Parathyroid adenoma (tissue), 2 donors: ENCODE results near the gene ALG14.
A peak's percentile ranks its signal among the peaks of the same experiment; 100 is the strongest.

Experiments
- H2AFZ ChIP-seq: fragments of 300-600 bp; sonication (generic); one replicate; pipeline ENCODE4 v1.7.0; 2017; ENCODE audit warnings: antibody characterized with exemption, mild to moderate bottlenecking
- H3K27ac ChIP-seq: fragments of 300-600 bp; sonication (generic); one replicate; pipeline ENCODE4 v1.7.0; 2017
- H3K27me3 ChIP-seq: fragments of 300-600 bp; sonication (generic); one replicate; pipeline ENCODE4 v1.7.0; 2017; ENCODE audit warnings: low read length; ENCODE audit not compliant: control insufficient read depth, insufficient read depth
- H3K36me3 ChIP-seq: fragments of 300-600 bp; sonication (generic); one replicate; pipeline ENCODE4 v1.7.0; 2017; ENCODE audit warnings: low read length; ENCODE audit not compliant: control insufficient read depth, insufficient read depth
- H3K4me1 ChIP-seq: fragments of 300-600 bp; sonication (generic); one replicate; pipeline ENCODE4 v1.7.0; 2017; ENCODE audit warnings: control low read depth
- H3K4me2 ChIP-seq: fragments of 300-600 bp; sonication (generic); one replicate; pipeline ENCODE4 v1.7.0; 2017; ENCODE audit warnings: low read length
- H3K4me3 ChIP-seq: fragments of 300-600 bp; sonication (generic); one replicate; pipeline ENCODE4 v1.7.0; 2017; ENCODE audit warnings: low read depth, low read length
- H3K79me2 ChIP-seq: fragments of 300-600 bp; sonication (generic); one replicate; pipeline ENCODE4 v1.7.0; 2017; ENCODE audit warnings: control low read depth
- H3K9ac ChIP-seq: fragments of 300-600 bp; sonication (generic); one replicate; pipeline ENCODE4 v1.7.0; 2017; ENCODE audit warnings: mild to moderate bottlenecking
- H3K9me3 ChIP-seq: fragments of 300-600 bp; sonication (generic); one replicate; pipeline ENCODE4 v1.7.0; 2017; ENCODE audit warnings: low read length; ENCODE audit not compliant: control insufficient read depth
- TF ChIP-seq, protein P1 (sequence below): fragments of 300-600 bp; sonication (generic); IDR thresholded peaks from one replicate; pipeline ENCODE4 v1.7.0; 2017; ENCODE audit warnings: antibody characterized with exemption, mild to moderate bottlenecking
- donor health status: primary hyperparathyroidism.

The ALG14 gene

DNA sequence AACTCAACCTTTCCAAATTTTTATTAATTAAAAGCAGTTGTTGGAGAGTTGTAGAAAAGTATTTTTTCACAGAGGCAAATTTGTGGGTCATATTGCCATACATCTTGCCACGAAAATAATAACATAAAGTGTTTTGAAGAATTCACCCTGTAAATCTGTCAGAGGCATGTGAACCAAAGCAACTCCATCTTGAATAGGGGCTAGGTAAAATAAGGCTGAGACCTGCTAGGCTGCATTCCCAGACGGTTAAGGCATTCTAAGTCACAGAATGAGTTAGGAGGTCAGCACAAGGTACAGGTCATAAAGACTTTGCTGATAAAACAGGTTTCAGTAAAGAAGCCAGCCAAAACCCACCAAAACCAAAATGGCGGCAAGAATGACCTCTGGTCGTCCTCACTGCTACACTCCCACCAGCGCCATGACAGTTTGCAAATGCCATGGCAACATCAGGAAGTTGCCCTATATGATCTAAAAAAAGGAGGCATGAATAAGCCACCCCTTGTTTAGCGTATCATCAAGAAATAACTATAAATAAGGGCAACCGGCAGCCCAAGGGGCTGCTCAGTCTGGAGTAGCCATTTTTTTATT lies 141.4 kb downstream of the ALG14 start:
- TF ChIP-seq, protein P1, sequence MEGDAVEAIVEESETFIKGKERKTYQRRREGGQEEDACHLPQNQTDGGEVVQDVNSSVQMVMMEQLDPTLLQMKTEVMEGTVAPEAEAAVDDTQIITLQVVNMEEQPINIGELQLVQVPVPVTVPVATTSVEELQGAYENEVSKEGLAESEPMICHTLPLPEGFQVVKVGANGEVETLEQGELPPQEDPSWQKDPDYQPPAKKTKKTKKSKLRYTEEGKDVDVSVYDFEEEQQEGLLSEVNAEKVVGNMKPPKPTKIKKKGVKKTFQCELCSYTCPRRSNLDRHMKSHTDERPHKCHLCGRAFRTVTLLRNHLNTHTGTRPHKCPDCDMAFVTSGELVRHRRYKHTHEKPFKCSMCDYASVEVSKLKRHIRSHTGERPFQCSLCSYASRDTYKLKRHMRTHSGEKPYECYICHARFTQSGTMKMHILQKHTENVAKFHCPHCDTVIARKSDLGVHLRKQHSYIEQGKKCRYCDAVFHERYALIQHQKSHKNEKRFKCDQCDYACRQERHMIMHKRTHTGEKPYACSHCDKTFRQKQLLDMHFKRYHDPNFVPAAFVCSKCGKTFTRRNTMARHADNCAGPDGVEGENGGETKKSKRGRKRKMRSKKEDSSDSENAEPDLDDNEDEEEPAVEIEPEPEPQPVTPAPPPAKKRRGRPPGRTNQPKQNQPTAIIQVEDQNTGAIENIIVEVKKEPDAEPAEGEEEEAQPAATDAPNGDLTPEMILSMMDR, result no peak
- Histone ChIP-seq H2AFZ (no peak overlapping the region), H3K4me1 (no peaks in the 10 kb centered on the region), H3K4me2 (no peak overlapping the region), H3K9ac (no peak overlapping the region), H3K4me3 (no peak overlapping the region), H3K9me3 (no peaks in the 10 kb centered on the region), H3K36me3 (no peaks in the 10 kb centered on the region), H3K27ac (no peak overlapping the region), H3K79me2 (no peaks in the 10 kb centered on the region), H3K27me3 (no peaks in the 10 kb centered on the region)

DNA sequence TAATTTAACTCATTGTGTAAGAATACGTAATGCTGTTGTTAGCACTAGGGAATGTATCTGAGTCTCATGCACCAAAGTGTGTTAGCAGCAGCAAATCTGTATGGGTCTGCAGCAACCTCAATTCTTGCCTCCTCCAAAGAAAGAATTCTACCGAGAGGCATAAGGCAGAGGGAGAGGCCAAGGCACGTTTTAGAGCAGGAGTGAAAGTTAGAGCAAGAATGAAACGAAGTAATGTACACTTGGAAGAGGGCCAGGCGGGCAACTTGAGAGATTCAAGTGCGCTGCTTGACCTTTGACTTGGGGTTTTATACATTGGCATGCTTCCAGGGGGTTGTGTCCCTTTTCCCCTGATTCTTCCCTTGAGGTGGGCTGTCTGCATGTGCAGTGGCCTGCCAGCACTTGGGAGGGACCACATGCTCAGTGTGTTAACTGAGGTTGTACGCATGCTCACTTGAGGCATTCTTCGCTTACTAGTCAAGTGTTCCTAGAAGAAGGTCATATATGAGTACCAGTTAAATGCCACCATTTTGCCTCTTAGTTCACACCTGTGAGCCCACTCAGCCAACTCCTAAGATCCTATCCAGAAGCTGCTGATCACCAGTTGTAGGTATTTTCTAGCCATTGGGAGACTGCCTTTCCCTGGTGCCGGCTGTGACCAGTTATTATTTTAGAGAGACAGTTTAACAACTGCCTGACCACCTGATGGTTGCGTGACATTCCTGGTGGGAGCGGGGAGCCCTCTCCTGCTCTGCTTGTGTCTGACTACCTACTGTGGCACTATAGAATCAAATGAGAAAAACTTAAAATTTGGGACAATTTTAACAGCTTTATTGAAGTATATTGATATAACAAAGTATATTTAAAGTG lies 143.2 kb downstream of the ALG14 start:
- Histone ChIP-seq H2AFZ (no peak overlapping the region), H3K27ac (no peak overlapping the region), H3K4me1 (no peaks in the 10 kb centered on the region), H3K9me3 (no peaks in the 10 kb centered on the region), H3K79me2 (no peaks in the 10 kb centered on the region), H3K4me3 (peak overlapping the region; percentile 20), H3K4me2 (peak overlapping the region; percentile 50), H3K9ac (no peak overlapping the region), H3K27me3 (no peaks in the 10 kb centered on the region), H3K36me3 (no peaks in the 10 kb centered on the region)
- TF ChIP-seq, protein P1, result no peak

DNA sequence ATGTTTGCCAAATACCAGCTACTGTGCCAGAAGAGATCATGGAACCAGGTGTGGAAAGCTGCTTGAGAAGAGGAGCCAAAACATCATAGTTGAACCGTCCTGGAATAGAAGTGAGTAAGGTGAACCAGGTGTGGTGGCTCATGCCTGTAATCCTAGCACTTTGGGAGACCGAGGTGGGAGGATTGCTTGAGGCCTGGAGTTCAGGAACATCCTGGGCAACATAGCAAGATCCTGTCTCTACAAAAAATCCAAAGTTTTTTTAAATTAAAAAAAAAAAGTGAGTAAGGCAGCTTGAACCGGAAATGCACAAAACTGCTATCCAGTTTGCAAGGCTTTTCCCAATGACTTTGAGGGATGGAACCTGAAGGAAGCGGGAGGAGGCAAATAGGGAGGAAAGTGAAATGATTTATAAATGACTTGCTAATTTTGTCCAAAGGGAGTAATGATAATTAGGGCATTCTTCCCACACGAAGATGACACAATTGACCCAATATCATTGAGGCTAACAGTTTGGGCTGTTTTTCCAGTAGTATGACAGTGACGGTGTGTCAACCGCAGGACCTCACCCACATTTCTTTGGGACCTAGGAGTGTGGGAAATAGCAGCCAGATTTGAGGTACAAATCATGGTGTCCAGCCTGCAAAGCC lies 144.3 kb downstream of the ALG14 start:
- Histone ChIP-seq H3K4me1 (no peaks in the 10 kb centered on the region), H3K36me3 (no peaks in the 10 kb centered on the region), H3K9me3 (no peaks in the 10 kb centered on the region), H3K4me3 (peak overlapping the region; percentile 72), H3K9ac (no peak overlapping the region), H3K27me3 (no peaks in the 10 kb centered on the region), H3K4me2 (peak overlapping the region; percentile 66), H3K27ac (peak overlapping the region; percentile 80), H2AFZ (peak overlapping the region; percentile 89), H3K79me2 (peaks cover 7% of the 10 kb centered on the region)
- TF ChIP-seq, protein P1, result no peak

DNA sequence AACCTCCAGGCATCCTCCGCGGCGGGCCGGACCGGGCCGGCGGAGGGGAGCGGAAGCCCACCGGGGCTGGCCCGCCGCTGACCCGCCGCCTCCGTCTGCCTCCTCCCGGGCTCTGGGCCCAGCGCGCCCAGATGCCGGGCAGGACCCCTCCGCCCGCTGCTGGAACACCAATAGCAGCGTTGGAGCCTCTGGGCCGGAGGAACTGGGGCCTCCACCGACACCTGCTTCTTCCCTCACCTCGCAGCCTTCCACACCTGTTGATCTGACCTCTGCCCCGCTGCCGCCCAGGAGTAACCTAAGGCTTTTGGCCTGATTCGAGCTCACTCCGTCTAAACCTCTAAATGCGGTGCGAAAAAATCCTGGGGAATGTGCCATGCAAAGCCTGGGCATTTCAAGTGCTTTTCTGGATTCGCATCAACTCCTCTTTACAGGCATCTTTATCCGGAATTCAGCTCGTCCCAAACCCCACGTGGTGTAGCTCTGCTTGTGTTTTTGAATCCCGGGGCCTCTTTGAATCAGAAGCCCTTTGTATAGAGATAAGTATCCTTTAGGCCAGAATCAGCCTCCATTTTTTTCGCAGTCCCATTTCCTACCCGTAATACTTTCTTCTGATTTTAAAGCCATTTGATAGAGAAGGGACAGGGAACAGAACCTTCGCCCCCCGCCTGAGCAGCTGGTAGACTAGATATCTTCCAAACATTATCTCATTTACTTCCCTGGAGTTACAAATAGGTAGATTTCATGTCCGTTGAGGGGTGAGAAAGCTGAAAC lies 145.2 kb downstream of the ALG14 start:
- Histone ChIP-seq H3K4me1 (no peaks in the 10 kb centered on the region), H3K4me2 (peak overlapping the region; percentile 66), H3K27me3 (no peaks in the 10 kb centered on the region), H3K9me3 (no peaks in the 10 kb centered on the region), H3K36me3 (no peaks in the 10 kb centered on the region), H3K79me2 (peaks cover 11% of the 10 kb centered on the region), H3K4me3 (peak overlapping the region; percentile 72), H2AFZ (peak overlapping the region; percentile 89), H3K27ac (peak overlapping the region; percentile 80), H3K9ac (no peak overlapping the region)
- TF ChIP-seq, protein P1, result no peak
